SK-N-MC (cell line): ENCODE data around the gene OVOL2.

Source experiments
- DNase-seq: peaks from one replicate; pipeline ENCODE4 v3.0.0-alpha.2; 2011; ENCODE audit warnings: low read depth, low spot score
- H3K27ac ChIP-seq: fragments of 200-600 bp; sonication (generic); 2 replicates; pipeline ENCODE4 v1.5.1; 2016; ENCODE audit warnings: mixed run types
- H3K36me3 ChIP-seq: fragments of 200-600 bp; sonication (generic); 2 replicates; pipeline ENCODE4 v1.6.1; 2017; ENCODE audit warnings: antibody characterized with exemption, low read length, mixed read lengths; ENCODE audit not compliant: insufficient read depth
- H3K4me3 ChIP-seq: fragments of 200-600 bp; sonication (generic); 2 replicates; pipeline ENCODE4 v1.5.1; 2016
- H3K9ac ChIP-seq: fragments of 200-600 bp; sonication (generic); 2 replicates; pipeline ENCODE4 v1.8.0; 2017; ENCODE audit warnings: mixed run types, mixed read lengths; ENCODE audit not compliant: insufficient read length
- H3K9me3 ChIP-seq: fragments of 200-600 bp; sonication (generic); 2 replicates; pipeline ENCODE4 v1.6.1; 2017; ENCODE audit warnings: low read depth, mild to moderate bottlenecking, antibody characterized with exemption, low read length, moderate library complexity, mixed read lengths
- EZH2 ChIP-seq: fragments of 200-600 bp; sonication (generic); IDR thresholded peaks from one replicate; pipeline ENCODE4 v1.6.1; 2017; ENCODE audit warnings: antibody characterized with exemption
- FOXP2 ChIP-seq: optimal IDR thresholded peaks from 2 replicates; pipeline ENCODE3; 2011; ENCODE audit warnings: mild to moderate bottlenecking, moderate library complexity; ENCODE audit not compliant: insufficient read depth; ENCODE audit errors: extremely low read length, control extremely low read depth
- POLR2AphosphoS5 ChIP-seq: IDR thresholded peaks from 2 replicates; pipeline ENCODE4 v1.6.1; 2012; ENCODE audit warnings: mild to moderate bottlenecking, low read depth, low read length, borderline replicate concordance

OVOL2 gene

GRCh38 chr20:17999566-17999965, 58.1 kb downstream of the OVOL2 start:
- H3K27ac ChIP-seq, result no peak overlapping the region
- H3K9me3 ChIP-seq, result no peaks in the 10 kb centered on the region
- H3K4me3 ChIP-seq, result no peak overlapping the region
- no peak overlapping the region for H3K9ac ChIP-seq
- no peak for DNase-seq
- TF ChIP-seq EZH2 (no peak), POLR2AphosphoS5 (no peak)
- H3K36me3 ChIP-seq, result no peaks in the 10 kb centered on the region

GRCh38 chr20:17998446-17998845, 59.3 kb downstream of the OVOL2 start:
- Histone ChIP-seq H3K9me3 (no peaks in the 10 kb centered on the region), H3K4me3 (no peak overlapping the region), H3K9ac (no peak overlapping the region), H3K36me3 (no peaks in the 10 kb centered on the region), H3K27ac (no peak overlapping the region)
- no peak for DNase-seq
- TF ChIP-seq EZH2 (no peak), FOXP2 (no peak), POLR2AphosphoS5 (no peak)

- H3K36me3 ChIP-seq, result no peaks in the 10 kb centered on the region
- H3K4me3 ChIP-seq, result no peak overlapping the region; the same call in 1 of the 2 replicates
- no peak overlapping the region for H3K27ac ChIP-seq
- H3K9ac ChIP-seq, result no peak overlapping the region
- TF ChIP-seq EZH2 (no peak), POLR2AphosphoS5 (no peak), FOXP2 (no peak)
- no peaks in the 10 kb centered on the region for H3K9me3 ChIP-seq
- no peak for DNase-seq
Observed at GRCh38 chr20:17995967-17996819, 61.5 kb downstream of the OVOL2 start.

GRCh38 chr20:17993546-17993945, 64.2 kb downstream of the OVOL2 start:
- no peak overlapping the region for H3K27ac ChIP-seq
- no peak overlapping the region for H3K4me3 ChIP-seq
- H3K36me3 ChIP-seq, result peaks cover 14% of the 10 kb centered on the region
- no peak overlapping the region for H3K9ac ChIP-seq
- no peak for TF ChIP-seq POLR2AphosphoS5
- no peak for TF ChIP-seq FOXP2
- no peak for TF ChIP-seq EZH2
- DNase-seq, result no peak
- H3K9me3 ChIP-seq, result no peaks in the 10 kb centered on the region

GRCh38 chr20:17992847-17993513, 64.7 kb downstream of the OVOL2 start:
- TF ChIP-seq FOXP2 (no peak), POLR2AphosphoS5 (no peak), EZH2 (no peak)
- Histone ChIP-seq H3K4me3 (no peak overlapping the region), H3K27ac (no peak overlapping the region), H3K9ac (no peak overlapping the region), H3K36me3 (peaks cover 20% of the 10 kb centered on the region), H3K9me3 (no peaks in the 10 kb centered on the region)
- DNase-seq, result no peak

GRCh38 chr20:17992224-17992637, 65.5 kb downstream of the OVOL2 start:
- TF ChIP-seq FOXP2 (no peak), EZH2 (no peak), POLR2AphosphoS5 (no peak; the same call in 1 of the 2 replicates)
- H3K36me3 ChIP-seq, result peaks cover 26% of the 10 kb centered on the region
- no peak for DNase-seq
- no peak overlapping the region for H3K4me3 ChIP-seq
- no peaks in the 10 kb centered on the region for H3K9me3 ChIP-seq
- no peak overlapping the region for H3K27ac ChIP-seq
- no peak overlapping the region for H3K9ac ChIP-seq

- no peak overlapping the region for H3K4me3 ChIP-seq
- no peaks in the 10 kb centered on the region for H3K9me3 ChIP-seq
- TF ChIP-seq FOXP2 (no peak), EZH2 (no peak), POLR2AphosphoS5 (no peak)
- peaks cover 34% of the 10 kb centered on the region for H3K36me3 ChIP-seq
- no peak overlapping the region for H3K9ac ChIP-seq
- H3K27ac ChIP-seq, result 0 out of 2 replicates have a peak overlapping the region, but pooled peaks have one; percentile 54
- no peak for DNase-seq
Observed at GRCh38 chr20:17990278-17990972, 67.3 kb downstream of the OVOL2 start.

GRCh38 chr20:17987988-17988387, 69.7 kb downstream of the OVOL2 start:
- H3K4me3 ChIP-seq, result no peak overlapping the region
- DNase-seq, result no peak
- H3K9ac ChIP-seq, result no peak overlapping the region
- H3K9me3 ChIP-seq, result no peaks in the 10 kb centered on the region
- no peak overlapping the region for H3K27ac ChIP-seq
- TF ChIP-seq POLR2AphosphoS5, result no peak
- no peak for TF ChIP-seq EZH2
- no peak for TF ChIP-seq FOXP2
- H3K36me3 ChIP-seq, result peaks cover 39% of the 10 kb centered on the region
